IPS-18a (cell line): Measurements from ENCODE around the gene PISD.

Experiments
- H3K27ac ChIP-seq: one replicate; pipeline ENCODE4 v1.5.1; 2013; ENCODE audit warnings: low read length
- H3K27me3 ChIP-seq: one replicate; pipeline ENCODE4 v1.6.1; 2013; ENCODE audit warnings: mild to moderate bottlenecking, low read length; ENCODE audit not compliant: control insufficient read depth, insufficient read depth
- H3K36me3 ChIP-seq: one replicate; pipeline ENCODE4 v1.6.1; 2013; ENCODE audit warnings: low read depth, low read length; ENCODE audit not compliant: control insufficient read depth
- H3K4me1 ChIP-seq: one replicate; pipeline ENCODE4 v1.6.1; 2013; ENCODE audit warnings: low read depth, low read length; ENCODE audit not compliant: control insufficient read depth
- H3K4me3 ChIP-seq: one replicate; pipeline ENCODE4 v1.5.1; 2013; ENCODE audit warnings: low read length
- H3K9ac ChIP-seq: one replicate; pipeline ENCODE4 v1.6.1; 2013; ENCODE audit warnings: mild to moderate bottlenecking, low read length, moderate library complexity
- H3K9me3 ChIP-seq: one replicate; pipeline ENCODE4 v1.6.1; 2013; ENCODE audit warnings: low read depth, low read length; ENCODE audit not compliant: control insufficient read depth

Gene PISD

GRCh38 chr22:31575190-31575589, 86.8 kb downstream of the PISD start:
- no peak overlapping the region for H3K9ac ChIP-seq
- H3K9me3 ChIP-seq = no peaks in the 10 kb centered on the region
- no peak overlapping the region for H3K4me3 ChIP-seq
- H3K27me3 ChIP-seq = no peaks in the 10 kb centered on the region
- H3K4me1 ChIP-seq = no peaks in the 10 kb centered on the region
- no peaks in the 10 kb centered on the region for H3K36me3 ChIP-seq
- no peak overlapping the region for H3K27ac ChIP-seq

DNA sequence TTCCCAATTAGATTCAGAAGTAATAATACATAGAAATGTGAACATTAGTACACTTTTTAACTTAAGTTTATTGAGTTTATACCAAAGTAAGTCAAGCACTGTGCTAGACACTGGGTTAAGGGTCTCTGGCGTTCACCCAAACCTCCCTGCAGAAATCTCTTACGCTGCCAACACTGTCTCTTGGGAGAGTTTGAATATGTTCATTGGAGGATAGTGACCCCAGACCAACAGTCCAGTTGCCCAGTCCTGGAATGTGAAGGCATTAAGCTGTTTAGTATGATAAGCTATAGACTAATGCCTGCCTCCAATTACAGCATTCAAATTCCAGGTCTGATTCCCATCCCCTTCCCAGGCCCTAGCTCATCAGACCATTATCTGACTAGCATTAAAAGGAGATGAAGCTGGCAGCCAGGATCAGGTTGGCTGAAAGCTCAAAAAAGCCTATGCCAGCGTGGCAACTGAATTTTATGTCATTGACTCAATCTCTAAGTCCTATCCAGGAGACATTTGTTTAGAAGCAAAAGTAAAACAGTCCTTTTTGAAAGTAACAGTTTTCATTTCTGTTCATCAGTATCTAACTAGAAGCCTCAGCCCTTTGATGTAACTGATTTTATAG, 87.9 kb downstream of the PISD start:
- Histone ChIP-seq H3K27ac (no peak overlapping the region), H3K4me3 (no peak overlapping the region), H3K36me3 (no peaks in the 10 kb centered on the region), H3K27me3 (no peaks in the 10 kb centered on the region), H3K4me1 (no peaks in the 10 kb centered on the region), H3K9me3 (no peaks in the 10 kb centered on the region), H3K9ac (no peak overlapping the region)

GRCh38 chr22:31572939-31573338, 89.1 kb downstream of the PISD start:
- Histone ChIP-seq H3K9me3 (no peaks in the 10 kb centered on the region), H3K4me3 (no peak overlapping the region), H3K36me3 (no peaks in the 10 kb centered on the region)

DNA sequence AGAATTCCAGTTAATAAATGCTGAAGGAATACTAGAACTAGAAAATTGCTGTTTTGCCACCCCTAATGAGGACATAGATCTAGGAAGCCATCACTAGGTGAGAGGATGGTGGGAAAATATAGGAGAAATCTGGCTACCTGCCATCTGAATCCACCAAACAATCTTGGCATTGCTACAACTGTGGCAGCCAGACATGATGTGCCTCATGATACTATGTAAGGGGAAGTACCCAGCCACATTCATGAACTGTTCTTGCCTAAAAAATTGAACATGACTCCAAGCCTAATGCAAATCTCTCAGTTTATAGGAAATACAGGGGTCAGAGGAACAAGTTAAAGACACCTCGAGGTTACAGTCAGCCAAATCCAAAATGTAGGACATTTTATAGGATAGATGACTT, 92.9 kb downstream of the PISD start:
- no peaks in the 10 kb centered on the region for H3K27me3 ChIP-seq
- H3K4me3 ChIP-seq = no peak overlapping the region

More at GRCh38 chr22:31572939-31573338, 89.1 kb downstream of the PISD start:
- Histone ChIP-seq H3K4me1 (no peaks in the 10 kb centered on the region), H3K27me3 (no peaks in the 10 kb centered on the region), H3K27ac (no peak overlapping the region), H3K9ac (no peak overlapping the region)

More for the DNA sequence above, 92.9 kb downstream of the PISD start:
- Histone ChIP-seq H3K4me1 (no peaks in the 10 kb centered on the region), H3K9me3 (no peaks in the 10 kb centered on the region), H3K36me3 (no peaks in the 10 kb centered on the region), H3K27ac (no peak overlapping the region), H3K9ac (no peak overlapping the region)
